Stimulated activated CD8-positive, alpha-beta memory T cell treated with anti-CD3 and anti-CD28 coated beads, Interleukin-15, amount 100 ng/mL, for 48 hours (primary cell): ENCODE results near the gene TPSG1.
"Not testable (repeated sequence)": the region's sequence is repeated elsewhere in the genome, so short reads cannot be mapped to it uniquely, and the experiment has no call there.

Experiments used
- DNase-seq, 2 donors: peaks; one replicate each; pipeline ENCODE4 v3.0.0-alpha.2; 2020; ENCODE audit warnings: low read depth in 2 of 2

The TPSG1 gene

GRCh38 chr16:1256874-1257322 lies 31.8 kb upstream of the TPSG1 start:
- DNase-seq: no peak

DNA sequence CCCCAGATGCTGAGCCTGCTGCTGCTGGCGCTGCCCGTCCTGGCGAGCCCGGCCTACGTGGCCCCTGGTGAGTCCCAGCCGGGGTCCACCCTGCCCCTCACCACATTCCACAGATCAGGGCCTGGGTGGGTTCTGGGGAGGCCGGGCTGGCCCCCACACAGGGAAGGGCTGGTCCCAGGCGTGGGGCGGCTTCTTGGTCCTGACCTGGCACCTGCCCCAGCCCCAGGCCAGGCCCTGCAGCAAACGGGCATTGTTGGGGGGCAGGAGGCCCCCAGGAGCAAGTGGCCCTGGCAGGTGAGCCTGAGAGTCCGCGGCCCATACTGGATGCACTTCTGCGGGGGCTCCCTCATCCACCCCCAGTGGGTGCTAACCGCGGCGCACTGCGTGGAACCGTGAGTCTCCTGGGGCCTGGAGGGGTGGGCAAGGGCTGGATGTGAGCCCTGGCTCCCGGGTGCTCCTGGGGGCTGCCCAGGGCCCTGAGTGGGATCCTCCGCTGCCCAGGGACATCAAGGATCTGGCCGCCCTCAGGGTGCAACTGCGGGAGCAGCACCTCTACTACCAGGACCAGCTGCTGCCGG lies 31.3 kb upstream of the TPSG1 start:
- not testable (repeated sequence) for DNase-seq

- DNase-seq: not testable (repeated sequence)
Observed at GRCh38 chr16:1255276-1256122, 30.4 kb upstream of the TPSG1 start, which contains the start of gene TPSD1. Gene TPSD1 (plus strand): TSS chr16:1256069. CDS start chr16:1256281, 212 bp downstream.

DNA sequence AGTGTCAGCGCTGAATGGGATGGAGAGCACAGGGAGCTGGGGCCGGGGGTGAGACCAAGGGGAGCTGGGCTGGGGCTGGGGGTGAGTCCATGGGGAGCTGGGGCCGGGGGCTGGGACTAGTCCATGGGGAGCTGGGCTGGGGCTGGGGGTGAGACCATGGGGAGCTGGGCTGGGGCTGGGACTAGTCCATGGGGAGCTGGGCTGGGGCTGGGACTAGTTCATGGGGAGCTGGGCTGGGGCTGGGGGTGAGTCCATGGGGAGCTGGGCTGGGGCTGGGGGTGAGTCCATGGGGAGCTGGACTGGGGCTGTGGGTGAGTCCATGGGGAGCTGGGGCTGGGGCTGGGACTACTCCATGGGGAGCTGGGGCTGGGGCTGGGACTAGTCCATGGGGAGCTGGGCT lies 29.8 kb upstream of the TPSG1 start:
- DNase-seq: not testable (repeated sequence)

- DNase-seq: not testable (repeated sequence)
Observed at GRCh38 chr16:1253701-1254364, 28.8 kb upstream of the TPSG1 start.

- DNase-seq: not testable (repeated sequence)
Observed at GRCh38 chr16:1249031-1249755, 24.1 kb upstream of the TPSG1 start.

GRCh38 chr16:1247903-1248537 lies 23.0 kb upstream of the TPSG1 start:
- DNase-seq: not testable (repeated sequence)

- DNase-seq: no peak
Observed at GRCh38 chr16:1245452-1246020, 20.5 kb upstream of the TPSG1 start.

- peak in 1 of 2 donors; percentile 11 for DNase-seq
Observed at GRCh38 chr16:1244881-1245280, 19.8 kb upstream of the TPSG1 start.

GRCh38 chr16:1243907-1244850 lies 19.1 kb upstream of the TPSG1 start:
- not testable (repeated sequence) for DNase-seq

DNA sequence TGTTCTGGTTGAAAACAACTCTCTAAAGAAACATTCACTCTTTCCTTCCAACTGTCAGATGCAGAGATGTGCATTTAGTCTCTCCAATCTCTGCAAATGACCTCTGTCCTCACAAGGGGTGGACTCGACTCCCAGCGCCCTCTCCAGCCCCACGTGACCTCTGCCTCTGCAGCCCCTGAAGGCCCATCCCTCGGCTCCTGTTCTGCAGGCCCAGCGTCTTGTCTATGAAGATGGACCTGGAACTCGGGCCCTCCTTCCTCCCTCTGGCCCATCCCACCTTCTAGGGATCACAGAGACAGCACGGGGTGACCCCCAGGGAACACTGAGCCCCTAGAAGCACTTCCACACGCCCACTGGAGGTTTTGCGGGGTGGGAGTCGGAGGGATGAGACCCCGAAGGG lies 18.3 kb upstream of the TPSG1 start:
- not testable (repeated sequence) for DNase-seq

DNA sequence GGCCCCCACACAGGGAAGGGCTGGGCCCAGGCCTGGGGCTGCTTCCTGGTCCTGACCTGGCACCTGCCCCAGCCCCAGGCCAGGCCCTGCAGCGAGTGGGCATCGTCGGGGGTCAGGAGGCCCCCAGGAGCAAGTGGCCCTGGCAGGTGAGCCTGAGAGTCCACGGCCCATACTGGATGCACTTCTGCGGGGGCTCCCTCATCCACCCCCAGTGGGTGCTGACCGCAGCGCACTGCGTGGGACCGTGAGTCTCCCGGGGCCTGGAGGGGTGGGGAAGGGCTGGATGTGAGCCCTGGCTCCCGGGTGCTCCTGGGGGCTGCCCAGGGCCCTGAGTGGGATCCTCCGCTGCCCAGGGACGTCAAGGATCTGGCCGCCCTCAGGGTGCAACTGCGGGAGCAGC lies 16.0 kb upstream of the TPSG1 start:
- not testable (repeated sequence) for DNase-seq

GRCh38 chr16:1240436-1240835 lies 15.4 kb upstream of the TPSG1 start, which contains the start of gene TPSAB1:
Gene TPSAB1 (plus strand): TSS chr16:1240705. CDS start chr16:1240939, 234 bp downstream.
- DNase-seq: not testable (repeated sequence)

DNA sequence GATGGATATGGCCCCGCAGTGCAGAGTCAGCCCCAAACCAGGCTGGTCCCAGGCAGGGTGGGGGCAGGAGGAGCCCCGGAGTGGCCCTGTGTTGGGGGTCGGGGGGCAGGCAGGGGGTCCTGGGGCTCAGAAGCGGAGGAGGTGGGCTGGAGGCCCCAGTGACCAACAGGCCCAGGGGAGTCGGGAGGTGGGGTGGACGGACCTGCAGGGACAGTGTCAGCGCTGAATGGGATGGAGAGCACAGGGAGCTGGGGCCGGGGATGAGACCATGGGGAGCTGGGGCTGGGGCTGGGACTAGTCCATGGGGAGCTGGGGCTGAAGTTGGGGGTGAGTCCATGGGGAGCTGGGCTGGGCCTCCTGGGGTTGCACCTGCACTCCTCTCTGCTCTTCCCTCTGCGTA lies 14.5 kb upstream of the TPSG1 start:
- DNase-seq: not testable (repeated sequence)

- DNase-seq: not testable (repeated sequence)
Observed at GRCh38 chr16:1238909-1239308, 13.8 kb upstream of the TPSG1 start.

GRCh38 chr16:1237990-1238389 lies 12.9 kb upstream of the TPSG1 start:
- DNase-seq: no peak

- not testable (repeated sequence) for DNase-seq
Observed at GRCh38 chr16:1236659-1237058, 11.6 kb upstream of the TPSG1 start.

DNA sequence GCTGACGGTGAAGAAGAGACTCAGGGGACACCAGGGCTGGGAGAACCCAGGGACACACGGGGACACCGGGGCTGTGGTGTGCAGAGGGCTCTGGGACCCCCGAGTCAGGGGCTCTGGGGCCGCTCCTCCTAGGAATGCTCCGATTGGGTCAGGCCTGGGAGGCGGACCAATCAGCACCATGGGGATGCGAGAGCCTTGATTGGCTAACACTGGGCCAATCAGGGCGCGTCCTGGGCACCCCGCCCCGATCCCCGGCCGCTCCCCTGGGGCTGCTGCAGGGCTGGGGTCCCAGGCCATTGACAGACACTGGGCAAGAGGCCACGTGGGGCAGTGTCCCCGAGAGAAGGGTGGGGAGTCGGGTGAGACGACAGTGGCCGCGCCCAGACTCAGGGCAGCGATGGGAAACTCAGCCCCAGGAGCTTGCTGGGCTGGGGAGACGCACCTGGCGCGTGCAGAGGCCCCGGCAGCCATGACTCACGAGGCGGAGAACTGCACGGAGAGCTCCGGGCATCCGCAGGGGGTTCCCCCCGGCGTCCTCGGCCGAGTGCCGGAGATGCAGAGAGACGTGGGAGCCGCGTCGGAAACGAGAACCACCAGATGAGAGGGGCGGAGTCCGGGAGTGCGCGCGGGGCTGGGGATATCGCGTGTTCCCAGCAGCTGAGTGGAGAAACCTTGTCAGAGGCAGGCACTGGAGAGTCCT lies 7.1 kb upstream of the TPSG1 start:
- not testable (repeated sequence) for DNase-seq

DNA sequence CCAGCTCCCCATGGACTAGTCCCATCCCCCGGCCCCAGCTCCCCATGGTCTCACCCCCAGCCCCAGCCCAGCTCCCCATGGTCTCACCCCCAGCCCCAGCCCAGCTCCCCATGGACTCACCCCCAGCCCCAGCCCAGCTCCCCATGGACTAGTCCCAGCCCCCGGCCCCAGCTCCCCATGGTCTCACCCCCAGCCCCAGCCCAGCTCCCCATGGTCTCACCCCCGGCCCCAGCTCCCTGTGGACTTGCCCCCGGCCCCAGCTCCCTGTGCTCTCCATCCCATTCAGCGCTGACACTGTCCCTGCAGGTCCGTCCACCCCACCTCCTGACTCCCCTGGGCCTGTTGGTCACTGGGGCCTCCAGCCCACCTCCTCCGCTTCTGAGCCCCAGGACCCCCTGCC lies 6.2 kb upstream of the TPSG1 start:
- DNase-seq: not testable (repeated sequence)
